Measurements from ENCODE around the gene ANGPTL2. TPM values are rescaled to one million over a fixed set of nuclear protein-coding genes. Genes with fewer than 3 reads are reported as not detected.

ANGPTL2 gene
- total RNA-seq, 1 experiment from 2014 or later, result 0.20 TPM

- Histone ChIP-seq H3K27ac (ENCODE audit: low read depth, low read length) (no peak overlapping the region), H3K36me3 (ENCODE audit: control insufficient read depth in 1 of 2, insufficient read depth in 2 of 2, low read length in 2 of 2) (no peaks in the 10 kb centered on the region), H3K4me2 (ENCODE audit: low read length) (no peak overlapping the region), H2AFZ (ENCODE audit: low read depth, low read length, poor library complexity, severe bottlenecking) (no peak overlapping the region), H3K4me3 (replicated peaks in 1 of 2; ENCODE audit: low read depth in 1 of 2, low read length in 2 of 2) (no peak overlapping the region), H3K9ac (ENCODE audit: low read length) (no peak overlapping the region), H3K79me2 (ENCODE audit: insufficient read depth, low read length) (no peaks in the 10 kb centered on the region), H3K4me1 (ENCODE audit: control insufficient read depth in 1 of 2, insufficient read depth in 2 of 2, low read length in 2 of 2) (no peaks in the 10 kb centered on the region), H3K9me2 (ENCODE audit: insufficient read depth) (no peaks in the 10 kb centered on the region), H4K20me1 (ENCODE audit: insufficient read depth) (no peaks in the 10 kb centered on the region), H3K9me3 (ENCODE audit: control insufficient read depth in 1 of 2, insufficient read depth in 1 of 2, low read depth in 1 of 2, low read length in 2 of 2) (no peaks in the 10 kb centered on the region), H3K27me3 (ENCODE audit: insufficient read depth, low read length) (no peaks in the 10 kb centered on the region)
- ChIA-PET POLR2A (no interaction called here), CTCF (no interaction called here), RAD21 (ENCODE audit: low non-redundant PET in 1 of 2, low total read pairs in 2 of 2, uncharacterized antibody in 2 of 2, unreplicated experiment in 2 of 2) (no interaction called here)
- BruUV-seq (replicated peaks), result no TSS peak
- intact Hi-C loops (cut with micrococcal nuclease), result no loop called here
- TF ChIP-seq ATF3 (IDR thresholded peaks at IDR 0.05) (no peak), CEBPB (IDR thresholded peaks at IDR 0.05; ENCODE audit: low read depth) (no peak), RAD21 (IDR thresholded peaks at IDR 0.05; ENCODE audit: low read depth) (no peak), TCF7L2 (IDR thresholded peaks at IDR 0.05; ENCODE audit: borderline replicate concordance, extremely low read depth, insufficient read depth, insufficient read length) (no peak), CTCF (IDR thresholded peaks at IDR 0.05 in 2 of 3, conservative IDR thresholded peaks at IDR 0.05 in 1 of 3; ENCODE audit: borderline replicate concordance in 1 of 3, insufficient read depth in 1 of 3, low read depth in 2 of 3, low read length in 2 of 3) (no peak), SP1 (IDR thresholded peaks at IDR 0.05; ENCODE audit: low read depth) (no peak), ZNF274 (IDR thresholded peaks at IDR 0.05; ENCODE audit: low read depth, low read length) (no peak), ZFX (IDR thresholded peaks at IDR 0.05) (no peak), POLR2AphosphoS5 (IDR thresholded peaks at IDR 0.05; ENCODE audit: low read depth, low read length) (no peak), ZBTB33 (IDR thresholded peaks at IDR 0.05; ENCODE audit: extremely low read depth, insufficient replicate concordance, low read length) (no peak), POLR2A (IDR thresholded peaks at IDR 0.05; ENCODE audit: borderline replicate concordance, extremely low read depth, insufficient read depth, insufficient read length) (no peak), FOSL1 (IDR thresholded peaks at IDR 0.05; ENCODE audit: low read depth) (no peak), SIN3A (IDR thresholded peaks at IDR 0.05; ENCODE audit: low read depth) (no peak), EZH2phosphoT487 (IDR thresholded peaks at IDR 0.05; ENCODE audit: borderline replicate concordance) (no peak)
- DNase-seq (ENCODE audit: low read depth, low spot score) (no peak), ATAC-seq (no peak)
Observed at GRCh38 chr9:127124792-127125191, 2.4 kb upstream of the ANGPTL2 start.

Measured in HCT116 (cell line).